Body of pancreas (tissue), 4 donors: ENCODE data around the gene HPGDS. TPM values are rescaled to one million over a fixed set of nuclear protein-coding genes. Genes with fewer than 3 reads are reported as not detected.
"Not testable (repeated sequence)": the region's sequence is repeated elsewhere in the genome, so short reads cannot be mapped to it uniquely, and the experiment has no call there.

Experiments used
- ATAC-seq: fragments of 150-250 bp; one replicate; pipeline ENCODE4 v1.9.1; 2016
- DNase-seq, 4 donors: peaks; one replicate each; pipeline ENCODE4 v3.0.0-alpha.2; 2019
- H3K27ac ChIP-seq, 4 donors: fragments of 200-600 bp; sonication (generic); 1 replicate in 3 of 4; 2 replicates in 1 of 4; pipeline versions ENCODE4 v1.5.1 to v1.6.1; 2016 to 2019; ENCODE audit warnings: mild to moderate bottlenecking in 1 of 4, mixed read lengths in 1 of 4, moderate library complexity in 1 of 4
- H3K27me3 ChIP-seq, 2 donors: fragments of 200-600 bp; sonication (generic); one replicate each; pipeline ENCODE4 v1.6.0; 2016; ENCODE audit warnings: mild to moderate bottlenecking in 1 of 2
- H3K36me3 ChIP-seq, 2 donors: fragments of 200-600 bp; sonication (generic); replicated peaks in 1 of 2; 2 replicates each; pipeline ENCODE4 v1.5.1; 2016; ENCODE audit warnings: low read depth in 2 of 2; ENCODE audit not compliant: insufficient read depth in 1 of 2
- H3K4me1 ChIP-seq: fragments of 200-600 bp; sonication (generic); one replicate; pipeline ENCODE4 v1.6.0; 2016
- H3K4me3 ChIP-seq, 2 donors: fragments of 200-600 bp; sonication (generic); 1 replicate in 1 of 2; 2 replicates in 1 of 2; pipeline ENCODE4 v1.5.1; 2016 to 2019
- H3K9me3 ChIP-seq, 3 donors: fragments of 200-600 bp; sonication (generic); 1 replicate in 2 of 3; 2 replicates in 1 of 3; pipeline ENCODE4 v1.5.1; 2016
- CTCF ChIP-seq, 7 experiments: fragments of 450-650 bp in 4 of 7; fragments of 200-600 bp in 3 of 7; sonication (generic) in 3 of 7; IDR thresholded peaks; one replicate each; pipeline ENCODE4 v1.5.1; 2016 to 2019; ENCODE audit warnings: antibody characterized with exemption in 7 of 7
- POLR2A ChIP-seq, 3 donors: fragments of 450-650 bp; IDR thresholded peaks; one replicate each; pipeline ENCODE4 v1.6.1; 2016; ENCODE audit warnings: antibody characterized with exemption in 3 of 3, mild to moderate bottlenecking in 2 of 3
- WGBS, 2 donors: methylation state at CpG; one replicate each; pipeline ENCODE4 v1.1.5; 2017; 5-methylcytosine and 5-hydroxymethylcytosine counted together
- intact Hi-C: fragments of 100-400 bp; cut with DNase I; formaldehyde crosslinking; loops from one replicate; pipeline ENCODE4 v1.15.1; 2023
- total RNA-seq, 2 donors: library from RNA; depleted of rRNA; stranded (reverse); fragments of >200 nt; gene quantifications; one replicate each; pipeline ENCODE4 v1.1.0, GENCODE V29; 2016

HPGDS gene
- total RNA-seq, 2 donors from 2014 or later: 1.8 to 3.6 TPM

- ATAC-seq (no peak), DNase-seq (no peak)
- TF ChIP-seq POLR2A (IDR thresholded peaks at IDR 0.05): no peak
- TF ChIP-seq CTCF (IDR thresholded peaks at IDR 0.05): no peak
- peaks cover 9% of the 10 kb centered on the region for H3K4me1 ChIP-seq
- no peaks in the 10 kb centered on the region for H3K27me3 ChIP-seq
- intact Hi-C loops: no loop called here
- no peaks in the 10 kb centered on the region for H3K9me3 ChIP-seq
- H3K27ac ChIP-seq: no peak overlapping the region
- no peak overlapping the region for H3K4me3 ChIP-seq
- WGBS, 2 donors: 73 to 77% methylated on average over 3 of the region's 3 CpGs
- no peaks in the 10 kb centered on the region for H3K36me3 ChIP-seq
Measured at GRCh38 chr4:94341481-94342370, 910 bp downstream of the HPGDS start.

- ATAC-seq (no peak), DNase-seq (no peak)
- 74 to 83% methylated on average over 8 to 9 of the region's 9 CpGs for WGBS, 2 donors
- H3K4me3 ChIP-seq: no peak overlapping the region
- H3K27ac ChIP-seq: no peak overlapping the region
- H3K9me3 ChIP-seq: no peaks in the 10 kb centered on the region
- H3K4me1 ChIP-seq: no peaks in the 10 kb centered on the region
- no peaks in the 10 kb centered on the region for H3K27me3 ChIP-seq
- intact Hi-C loops: no loop called here
- TF ChIP-seq POLR2A (IDR thresholded peaks at IDR 0.05): no peak
- TF ChIP-seq CTCF (IDR thresholded peaks at IDR 0.05): no peak
- H3K36me3 ChIP-seq: no peaks in the 10 kb centered on the region
Measured at GRCh38 chr4:94339779-94340178, 2.9 kb downstream of the HPGDS start.

GRCh38 chr4:94338681-94339351 is 3.8 kb downstream of the HPGDS start:
- Histone ChIP-seq H3K27ac (no peak overlapping the region), H3K36me3 (no peaks in the 10 kb centered on the region), H3K27me3 (no peaks in the 10 kb centered on the region), H3K4me3 (no peak overlapping the region), H3K4me1 (no peaks in the 10 kb centered on the region), H3K9me3 (no peaks in the 10 kb centered on the region)
- WGBS, 2 donors: 71 to 78% methylated on average over 4 of the region's 4 CpGs
- DNase-seq: no peak
- ATAC-seq: no peak
- TF ChIP-seq POLR2A (IDR thresholded peaks at IDR 0.05): no peak
- TF ChIP-seq CTCF (IDR thresholded peaks at IDR 0.05): no peak
- intact Hi-C loops: no loop called here

GRCh38 chr4:94336791-94337190 is 5.8 kb downstream of the HPGDS start:
- WGBS, 2 donors: 71 to 75% methylated on average over 5 of the region's 5 CpGs
- ATAC-seq, intact Hi-C loops: not testable (repeated sequence)

GRCh38 chr4:94336303-94336702 is 6.3 kb downstream of the HPGDS start:
- no peak for ATAC-seq
- Histone ChIP-seq H3K9me3 (no peaks in the 10 kb centered on the region), H3K27me3 (no peaks in the 10 kb centered on the region), H3K36me3 (no peaks in the 10 kb centered on the region), H3K4me1 (no peaks in the 10 kb centered on the region), H3K4me3 (no peak overlapping the region), H3K27ac (no peak overlapping the region)
- intact Hi-C loops: no loop called here
- TF ChIP-seq POLR2A (IDR thresholded peaks at IDR 0.05): no peak
- no peak for TF ChIP-seq CTCF (IDR thresholded peaks at IDR 0.05)
- no peak for DNase-seq
- 72 to 76% methylated on average over 3 of the region's 3 CpGs for WGBS, 2 donors

More at GRCh38 chr4:94336791-94337190, 5.8 kb downstream of the HPGDS start:
- not testable (repeated sequence) for H3K4me1 ChIP-seq, H3K27ac ChIP-seq, H3K4me3 ChIP-seq, H3K27me3 ChIP-seq, DNase-seq, H3K36me3 ChIP-seq, H3K9me3 ChIP-seq
